Activated naive CD8-positive, alpha-beta T cell treated with anti-CD3 and anti-CD28 coated beads for 36 hours (primary cell): ENCODE measurements around the gene SPON1. TPM values are rescaled to one million over a fixed set of nuclear protein-coding genes. Genes with fewer than 3 reads are reported as not detected.
"Not testable (repeated sequence)": the region's sequence is repeated elsewhere in the genome, so short reads cannot be mapped to it uniquely, and the experiment has no call there.

ENCODE experiments used
- DNase-seq: peaks from one replicate; pipeline ENCODE4 v3.0.0; 2021
- H3K27ac Mint-ChIP-seq: one replicate; pipeline ENCODE4 v1.8.0; 2022; ENCODE audit warnings: mild to moderate bottlenecking, moderate library complexity, mixed read lengths
- H3K27me3 Mint-ChIP-seq: one replicate; pipeline ENCODE4 v1.8.0; 2022; ENCODE audit warnings: mild to moderate bottlenecking, mixed read lengths
- H3K36me3 Mint-ChIP-seq: one replicate; pipeline ENCODE4 v1.8.0; 2021; ENCODE audit warnings: mild to moderate bottlenecking, mixed read lengths
- H3K4me1 Mint-ChIP-seq: one replicate; pipeline ENCODE4 v1.8.0; 2021; ENCODE audit warnings: mixed read lengths
- H3K4me3 Mint-ChIP-seq: one replicate; pipeline ENCODE4 v1.8.0; 2022; ENCODE audit warnings: mild to moderate bottlenecking, moderate library complexity, mixed read lengths
- H3K9me3 Mint-ChIP-seq: one replicate; pipeline ENCODE4 v1.8.0; 2022; ENCODE audit warnings: mixed read lengths
- total RNA-seq, 2 experiments: library from RNA; stranded (reverse); gene quantifications; one replicate each; pipeline ENCODE4 v1.2.3, GENCODE V29; 2021

SPON1 gene
- total RNA-seq, 2 experiments from 2014 or later, result 0.95 to 1.0 TPM

- no peak for DNase-seq
- Mint-ChIP-seq H3K27ac (no peak overlapping the region), H3K9me3 (no peaks in the 10 kb centered on the region), H3K36me3 (no peaks in the 10 kb centered on the region), H3K27me3 (no peaks in the 10 kb centered on the region), H3K4me1 (no peaks in the 10 kb centered on the region), H3K4me3 (no peak overlapping the region)
Measured at GRCh38 chr11:13984616-13985450, 22.3 kb downstream of the SPON1 start.

DNA sequence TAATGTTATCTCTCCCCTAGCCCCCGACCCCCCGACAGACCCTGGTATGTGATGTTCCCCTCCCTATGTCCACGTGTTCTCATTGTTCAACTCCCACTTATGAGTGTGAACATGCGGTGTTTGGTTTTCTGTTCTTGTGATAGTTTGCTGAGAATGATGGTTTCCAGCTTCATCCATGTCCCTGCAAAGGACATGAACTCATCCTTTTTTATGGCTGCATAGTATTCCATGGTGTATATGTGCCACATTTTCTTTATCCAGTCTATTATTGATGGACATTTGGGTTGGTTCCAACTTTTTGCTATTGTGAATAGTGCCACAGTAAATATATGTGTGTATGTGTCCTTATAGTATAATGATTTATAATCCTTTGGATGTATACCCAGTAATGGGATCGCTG, 24.2 kb downstream of the SPON1 start:
- H3K27me3 Mint-ChIP-seq, DNase-seq, H3K4me1 Mint-ChIP-seq, H3K4me3 Mint-ChIP-seq, H3K36me3 Mint-ChIP-seq, H3K27ac Mint-ChIP-seq, H3K9me3 Mint-ChIP-seq: not testable (repeated sequence)

- H3K4me3 Mint-ChIP-seq, H3K27ac Mint-ChIP-seq, H3K36me3 Mint-ChIP-seq, H3K4me1 Mint-ChIP-seq, H3K9me3 Mint-ChIP-seq, H3K27me3 Mint-ChIP-seq, DNase-seq: not testable (repeated sequence)
Measured at GRCh38 chr11:13992158-13992856, 29.8 kb downstream of the SPON1 start.

- no peak overlapping the region for H3K27ac Mint-ChIP-seq
- no peaks in the 10 kb centered on the region for H3K4me1 Mint-ChIP-seq
- no peaks in the 10 kb centered on the region for H3K27me3 Mint-ChIP-seq
- no peak overlapping the region for H3K4me3 Mint-ChIP-seq
- no peaks in the 10 kb centered on the region for H3K9me3 Mint-ChIP-seq
- DNase-seq, result no peak
- no peaks in the 10 kb centered on the region for H3K36me3 Mint-ChIP-seq
Measured at GRCh38 chr11:13993096-13993765, 30.7 kb downstream of the SPON1 start.

- Mint-ChIP-seq H3K27me3 (no peaks in the 10 kb centered on the region), H3K9me3 (peaks cover 13% of the 10 kb centered on the region), H3K27ac (no peak overlapping the region), H3K4me3 (no peak overlapping the region), H3K36me3 (peaks cover 3% of the 10 kb centered on the region), H3K4me1 (no peaks in the 10 kb centered on the region)
- no peak for DNase-seq
Measured at GRCh38 chr11:13997881-13998280, 35.4 kb downstream of the SPON1 start.

GRCh38 chr11:13999704-14000103, 37.2 kb downstream of the SPON1 start:
- Mint-ChIP-seq H3K27ac (no peak overlapping the region), H3K4me3 (no peak overlapping the region), H3K4me1 (no peaks in the 10 kb centered on the region), H3K36me3 (peaks cover 8% of the 10 kb centered on the region), H3K9me3 (peaks cover 21% of the 10 kb centered on the region), H3K27me3 (no peaks in the 10 kb centered on the region)
- no peak for DNase-seq

DNA sequence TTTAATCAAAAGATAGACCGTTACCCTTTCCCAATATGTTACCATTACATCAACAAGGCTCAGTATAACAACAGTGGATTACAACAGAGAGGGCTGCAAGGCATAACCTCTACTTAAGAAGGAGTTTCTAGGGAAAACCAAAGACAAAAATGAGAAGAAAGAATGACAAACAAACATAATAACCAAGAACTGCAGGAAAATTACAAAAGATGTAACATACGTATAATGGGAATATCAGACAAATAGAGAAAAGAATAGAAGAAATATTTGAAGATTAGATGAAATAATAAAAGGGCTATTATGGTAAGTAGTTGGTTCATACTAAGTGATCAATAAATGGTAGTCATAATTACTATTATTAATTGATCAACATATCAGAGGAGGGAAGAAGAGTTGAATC, 39.1 kb downstream of the SPON1 start:
- Mint-ChIP-seq H3K4me1 (no peaks in the 10 kb centered on the region), H3K4me3 (no peak overlapping the region), H3K9me3 (peaks cover 22% of the 10 kb centered on the region), H3K36me3 (peaks cover 8% of the 10 kb centered on the region), H3K27me3 (no peaks in the 10 kb centered on the region), H3K27ac (no peak overlapping the region)
- DNase-seq, result no peak

DNA sequence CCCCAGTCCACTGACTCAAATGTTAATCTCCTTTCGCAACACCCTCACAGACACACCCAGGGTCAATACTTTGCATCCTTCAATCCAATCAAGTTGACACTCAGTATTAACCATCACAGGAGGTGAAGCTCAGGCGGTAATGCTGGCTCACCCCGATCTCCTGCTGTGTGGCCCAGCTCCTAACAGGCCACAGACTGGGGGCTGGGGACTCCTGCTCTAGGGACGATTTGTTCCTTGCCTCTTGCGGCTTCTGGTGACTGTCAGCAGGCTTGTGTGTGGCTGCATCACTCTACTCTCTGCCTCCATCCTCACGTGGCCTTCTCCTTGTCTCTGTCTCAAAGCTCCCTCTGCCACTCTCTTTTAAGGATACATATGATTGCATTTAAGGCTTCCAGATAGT, 45.0 kb downstream of the SPON1 start:
- Mint-ChIP-seq H3K4me3 (no peak overlapping the region), H3K27me3 (no peaks in the 10 kb centered on the region), H3K27ac (no peak overlapping the region), H3K9me3 (peaks cover 10% of the 10 kb centered on the region), H3K4me1 (no peaks in the 10 kb centered on the region), H3K36me3 (peaks cover 5% of the 10 kb centered on the region)
- DNase-seq, result no peak

GRCh38 chr11:14010665-14011064, 48.1 kb downstream of the SPON1 start:
- no peaks in the 10 kb centered on the region for H3K9me3 Mint-ChIP-seq
- no peaks in the 10 kb centered on the region for H3K4me1 Mint-ChIP-seq
- no peak for DNase-seq
- H3K36me3 Mint-ChIP-seq, result no peaks in the 10 kb centered on the region
- no peak overlapping the region for H3K4me3 Mint-ChIP-seq
- no peaks in the 10 kb centered on the region for H3K27me3 Mint-ChIP-seq
- H3K27ac Mint-ChIP-seq, result no peak overlapping the region

- no peaks in the 10 kb centered on the region for H3K36me3 Mint-ChIP-seq
- H3K4me1 Mint-ChIP-seq, result no peaks in the 10 kb centered on the region
- no peak overlapping the region for H3K27ac Mint-ChIP-seq
- no peak overlapping the region for H3K4me3 Mint-ChIP-seq
- no peaks in the 10 kb centered on the region for H3K27me3 Mint-ChIP-seq
- no peak for DNase-seq
- H3K9me3 Mint-ChIP-seq, result no peaks in the 10 kb centered on the region
Measured at GRCh38 chr11:14012846-14013245, 50.3 kb downstream of the SPON1 start.

DNA sequence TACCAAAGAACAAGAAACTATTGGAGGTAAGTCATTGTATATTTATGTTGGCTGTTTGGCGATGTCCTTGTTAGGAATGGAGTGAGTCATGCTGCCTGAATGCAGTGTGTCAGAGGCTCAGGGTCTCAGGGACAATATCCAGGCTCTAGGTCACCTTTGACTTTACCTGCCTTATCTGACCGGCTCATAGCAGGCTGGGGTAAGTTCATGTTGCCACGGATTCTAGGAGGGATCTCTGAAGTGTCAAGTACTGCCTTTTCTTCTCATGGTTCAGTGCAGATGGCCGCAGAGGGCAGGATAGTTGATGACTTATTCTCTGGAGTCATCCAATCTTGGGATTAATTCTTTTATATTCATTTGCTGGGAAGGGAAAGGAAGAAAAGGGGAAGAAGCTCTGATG, 53.2 kb downstream of the SPON1 start:
- DNase-seq, result no peak
- Mint-ChIP-seq H3K9me3 (no peaks in the 10 kb centered on the region), H3K4me3 (no peak overlapping the region)

GRCh38 chr11:14018441-14018840, 55.9 kb downstream of the SPON1 start:
- Mint-ChIP-seq H3K4me3 (no peak overlapping the region), H3K4me1 (no peaks in the 10 kb centered on the region), H3K9me3 (no peaks in the 10 kb centered on the region), H3K27ac (no peak overlapping the region), H3K36me3 (no peaks in the 10 kb centered on the region), H3K27me3 (no peaks in the 10 kb centered on the region)
- no peak for DNase-seq

More for the DNA sequence above, 53.2 kb downstream of the SPON1 start:
- no peak overlapping the region for H3K27ac Mint-ChIP-seq
- H3K36me3 Mint-ChIP-seq, result no peaks in the 10 kb centered on the region
- no peaks in the 10 kb centered on the region for H3K4me1 Mint-ChIP-seq
- no peaks in the 10 kb centered on the region for H3K27me3 Mint-ChIP-seq

- H3K4me3 Mint-ChIP-seq, result no peak overlapping the region
- H3K9me3 Mint-ChIP-seq, result no peaks in the 10 kb centered on the region
- H3K36me3 Mint-ChIP-seq, result no peaks in the 10 kb centered on the region
- H3K27me3 Mint-ChIP-seq, result no peaks in the 10 kb centered on the region
- H3K27ac Mint-ChIP-seq, result no peak overlapping the region
- no peaks in the 10 kb centered on the region for H3K4me1 Mint-ChIP-seq
- no peak for DNase-seq
Measured at GRCh38 chr11:14021738-14022137, 59.2 kb downstream of the SPON1 start.

DNA sequence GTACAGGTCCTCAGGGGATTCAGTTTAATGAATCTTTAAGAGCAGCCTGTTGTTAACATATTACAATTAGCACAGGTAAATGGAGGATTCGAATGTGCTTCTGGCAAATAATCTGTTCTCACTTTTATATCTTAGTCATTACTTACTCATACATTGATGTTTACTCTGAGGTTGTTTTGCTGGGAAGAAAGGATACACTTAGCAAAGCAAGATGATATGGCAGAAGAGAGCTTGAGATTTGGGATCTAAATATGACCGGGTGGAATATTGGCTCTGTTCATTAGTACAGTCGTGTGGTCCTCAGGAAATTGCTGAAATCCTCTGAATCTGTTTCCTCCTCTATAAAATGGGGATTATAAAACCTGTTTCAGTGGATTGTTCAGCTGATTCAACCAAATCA, 59.7 kb downstream of the SPON1 start:
- no peaks in the 10 kb centered on the region for H3K9me3 Mint-ChIP-seq
- H3K27ac Mint-ChIP-seq, result no peak overlapping the region
- H3K36me3 Mint-ChIP-seq, result no peaks in the 10 kb centered on the region
- no peaks in the 10 kb centered on the region for H3K27me3 Mint-ChIP-seq
- no peaks in the 10 kb centered on the region for H3K4me1 Mint-ChIP-seq
- no peak overlapping the region for H3K4me3 Mint-ChIP-seq
- DNase-seq, result no peak

DNA sequence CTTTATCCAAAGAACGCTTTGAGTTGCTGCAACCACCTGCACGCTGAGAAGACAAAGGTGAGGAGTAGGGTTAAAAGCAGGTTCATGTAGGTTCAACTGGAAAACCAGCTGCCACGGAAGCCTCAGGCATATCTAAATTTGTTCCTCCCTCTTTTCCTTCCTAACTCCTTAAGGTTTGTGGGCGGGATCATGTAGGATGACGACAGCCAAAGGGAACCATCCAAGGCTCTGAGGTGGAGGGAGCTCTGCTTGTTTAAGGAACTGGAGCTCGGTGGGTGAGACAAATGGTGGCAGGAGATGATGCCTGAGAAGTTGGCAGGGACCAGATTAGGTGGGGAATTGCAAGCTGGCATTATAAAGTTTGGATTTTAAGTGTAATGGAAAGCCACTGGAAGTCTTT, 60.3 kb downstream of the SPON1 start:
- Mint-ChIP-seq H3K4me1 (no peaks in the 10 kb centered on the region), H3K27me3 (no peaks in the 10 kb centered on the region), H3K36me3 (no peaks in the 10 kb centered on the region), H3K27ac (no peak overlapping the region), H3K4me3 (no peak overlapping the region), H3K9me3 (no peaks in the 10 kb centered on the region)
- DNase-seq, result no peak
